Pulmonary artery endothelial cell (primary cell): Measurements from ENCODE around the gene ECPAS. TPM values are rescaled to one million over a fixed set of nuclear protein-coding genes. Genes with fewer than 3 reads are reported as not detected.
"Not testable (repeated sequence)": the region's sequence is repeated elsewhere in the genome, so short reads cannot be mapped to it uniquely, and the experiment has no call there.

Source experiments
- DNase-seq: peaks from one replicate; pipeline ENCODE4 v3.0.0-alpha.2; 2011; ENCODE audit warnings: low read depth, low spot score
- total RNA-seq: library from RNA; depleted of rRNA; stranded (reverse); fragments of >200 nt; gene quantifications from 2 replicates; pipeline ENCODE4 v1.2.3, GENCODE V29; 2014

Gene ECPAS, protein sequence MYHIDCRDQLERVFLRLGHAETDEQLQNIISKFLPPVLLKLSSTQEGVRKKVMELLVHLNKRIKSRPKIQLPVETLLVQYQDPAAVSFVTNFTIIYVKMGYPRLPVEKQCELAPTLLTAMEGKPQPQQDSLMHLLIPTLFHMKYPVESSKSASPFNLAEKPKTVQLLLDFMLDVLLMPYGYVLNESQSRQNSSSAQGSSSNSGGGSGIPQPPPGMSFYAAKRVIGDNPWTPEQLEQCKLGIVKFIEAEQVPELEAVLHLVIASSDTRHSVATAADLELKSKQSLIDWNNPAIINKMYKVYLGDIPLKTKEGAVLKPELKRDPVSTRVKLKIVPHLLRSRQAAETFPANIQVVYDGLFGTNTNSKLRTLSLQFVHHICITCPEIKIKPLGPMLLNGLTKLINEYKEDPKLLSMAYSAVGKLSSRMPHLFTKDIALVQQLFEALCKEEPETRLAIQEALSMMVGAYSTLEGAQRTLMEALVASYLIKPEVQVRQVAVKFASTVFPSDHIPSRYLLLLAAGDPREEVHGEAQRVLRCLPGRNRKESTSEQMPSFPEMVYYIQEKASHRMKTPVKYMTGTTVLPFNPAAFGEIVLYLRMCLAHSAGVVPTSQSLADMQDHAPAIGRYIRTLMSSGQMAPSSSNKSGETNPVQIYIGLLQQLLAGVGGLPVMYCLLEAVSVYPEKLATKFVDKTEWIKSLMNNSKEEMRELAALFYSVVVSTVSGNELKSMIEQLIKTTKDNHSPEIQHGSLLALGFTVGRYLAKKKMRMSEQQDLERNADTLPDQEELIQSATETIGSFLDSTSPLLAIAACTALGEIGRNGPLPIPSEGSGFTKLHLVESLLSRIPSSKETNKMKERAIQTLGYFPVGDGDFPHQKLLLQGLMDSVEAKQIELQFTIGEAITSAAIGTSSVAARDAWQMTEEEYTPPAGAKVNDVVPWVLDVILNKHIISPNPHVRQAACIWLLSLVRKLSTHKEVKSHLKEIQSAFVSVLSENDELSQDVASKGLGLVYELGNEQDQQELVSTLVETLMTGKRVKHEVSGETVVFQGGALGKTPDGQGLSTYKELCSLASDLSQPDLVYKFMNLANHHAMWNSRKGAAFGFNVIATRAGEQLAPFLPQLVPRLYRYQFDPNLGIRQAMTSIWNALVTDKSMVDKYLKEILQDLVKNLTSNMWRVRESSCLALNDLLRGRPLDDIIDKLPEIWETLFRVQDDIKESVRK (N-terminal part only)
- 102 and 131 TPM in 2 replicates for total RNA-seq

DNA sequence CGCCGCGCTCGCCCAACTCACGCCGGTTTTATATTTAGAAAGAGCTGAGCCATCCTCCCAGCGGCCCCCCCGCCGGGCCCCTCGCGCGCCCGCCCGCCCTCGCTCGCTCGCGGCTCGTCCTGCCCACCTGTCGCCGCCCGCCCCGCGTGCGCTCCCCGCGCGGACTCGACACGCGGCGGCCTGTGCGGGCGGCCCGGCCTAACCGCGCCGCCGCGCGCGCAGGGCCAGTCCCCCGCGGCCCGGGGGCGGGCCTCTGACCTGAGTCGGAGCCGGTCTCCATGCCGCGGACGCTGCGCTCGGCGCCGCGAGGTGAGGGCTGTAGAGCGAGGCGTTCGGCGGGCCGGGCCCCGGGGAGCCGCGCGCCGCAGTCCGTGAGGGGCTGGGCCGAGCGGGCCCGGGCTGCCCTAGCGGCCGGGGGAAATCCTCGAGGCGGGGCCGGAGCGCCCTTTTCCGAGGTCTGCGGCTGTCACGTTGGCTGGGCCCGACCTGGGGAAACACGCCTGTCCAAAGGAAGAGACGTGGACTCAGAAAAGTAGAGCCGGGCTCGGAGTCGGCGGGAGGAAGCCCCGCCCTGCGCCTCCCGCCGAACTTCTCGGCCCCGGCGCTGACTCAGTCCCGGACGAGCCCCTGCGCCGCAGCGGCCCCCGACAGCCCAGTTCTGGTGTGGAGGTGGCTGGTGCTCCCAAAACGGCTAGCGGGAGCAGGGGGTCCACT is at the start of gene ECPAS:
Gene ECPAS, minus strand, starts transcription at position 526 of the 714 bp plus-strand sequence. CDS start 11,465 bp downstream, outside the sequence.
- DNase-seq, result no peak

DNA sequence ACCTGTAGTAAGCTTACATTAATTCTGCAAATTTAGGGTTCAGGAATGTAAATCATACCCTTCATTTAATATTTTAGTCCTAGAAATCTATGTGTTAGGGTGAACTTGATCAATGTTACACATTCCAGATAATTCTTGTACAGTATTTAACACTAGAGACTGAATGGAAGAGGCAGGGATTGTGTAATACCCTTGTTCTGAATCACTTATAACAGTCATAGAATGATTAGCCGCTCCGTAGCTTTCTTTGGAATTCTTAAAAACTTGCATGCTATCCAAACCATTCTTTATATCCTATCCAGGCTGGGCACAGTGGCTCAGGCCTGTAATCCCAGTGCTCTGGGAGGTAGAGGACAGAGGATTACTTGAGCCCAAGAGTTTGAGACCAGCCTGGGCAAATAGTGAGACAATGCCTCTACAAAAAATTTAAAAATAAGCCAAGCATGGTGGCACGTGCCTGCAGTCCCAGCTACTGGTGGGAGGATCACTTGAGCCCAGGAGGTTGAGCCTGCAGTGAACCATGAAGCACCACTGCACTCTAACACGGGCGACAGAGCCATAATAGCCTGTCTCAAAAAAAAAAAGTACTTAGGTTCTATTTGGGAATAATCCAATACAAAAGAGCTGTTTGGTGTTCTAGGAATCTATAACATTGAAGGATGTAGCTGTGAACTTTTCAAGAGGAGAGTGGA is 49.1 kb upstream of the ECPAS start:
- no peak for DNase-seq

DNA sequence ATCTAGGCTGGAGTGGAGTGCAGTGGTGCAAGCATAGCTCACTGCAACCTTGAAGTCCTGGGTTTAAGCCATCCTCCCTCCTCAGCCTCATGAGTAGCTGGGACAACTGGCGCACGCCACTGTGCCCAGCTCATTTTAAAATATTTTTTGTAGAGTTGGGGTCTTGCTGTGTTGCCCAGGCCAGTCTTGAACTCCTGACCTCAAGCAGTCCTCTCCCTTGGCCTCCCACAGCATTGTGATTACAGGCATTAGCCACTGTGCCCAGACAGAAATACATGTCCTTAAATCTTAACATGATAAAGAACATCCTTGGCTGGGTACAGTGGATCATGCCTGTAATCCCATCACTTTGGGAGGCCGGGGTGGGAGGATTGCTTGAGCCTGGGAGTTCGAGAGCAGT is 47.5 kb upstream of the ECPAS start:
- DNase-seq, result no peak

DNA sequence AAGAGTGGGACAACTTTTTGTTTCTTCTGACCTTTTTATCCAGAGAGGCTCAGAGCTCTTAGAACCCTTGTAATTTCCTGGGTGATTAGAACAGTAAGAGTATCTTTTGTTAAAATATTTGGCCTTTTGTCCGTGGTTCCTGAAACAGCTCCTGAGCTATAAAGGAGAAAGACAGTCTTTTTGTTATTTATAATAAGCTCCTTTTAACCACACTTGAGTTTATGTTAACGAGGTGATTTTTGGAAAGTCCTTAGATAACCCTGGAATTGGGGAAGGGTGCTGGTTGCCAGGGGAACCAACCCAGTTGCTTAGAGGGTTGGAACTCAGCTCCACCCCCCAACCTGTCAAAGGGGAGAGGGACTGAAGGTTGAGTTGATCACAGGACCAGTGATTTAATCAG is 45.6 kb upstream of the ECPAS start:
- no peak for DNase-seq

DNA sequence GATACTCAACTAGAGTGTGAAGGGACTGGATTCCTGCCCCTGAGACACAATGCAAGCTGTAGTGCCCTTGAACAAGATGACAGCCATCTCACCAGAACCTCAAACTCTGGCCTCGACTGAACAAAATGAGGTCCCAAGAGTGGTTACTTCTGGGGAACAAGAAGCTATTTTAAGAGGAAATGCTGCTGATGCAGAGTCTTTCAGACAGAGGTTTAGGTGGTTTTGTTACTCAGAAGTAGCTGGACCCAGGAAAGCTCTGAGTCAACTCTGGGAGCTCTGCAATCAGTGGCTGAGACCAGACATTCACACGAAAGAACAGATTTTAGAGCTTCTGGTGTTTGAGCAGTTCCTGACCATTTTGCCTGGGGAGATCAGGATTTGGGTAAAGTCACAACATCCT is 43.2 kb upstream of the ECPAS start:
- DNase-seq, result no peak

DNA sequence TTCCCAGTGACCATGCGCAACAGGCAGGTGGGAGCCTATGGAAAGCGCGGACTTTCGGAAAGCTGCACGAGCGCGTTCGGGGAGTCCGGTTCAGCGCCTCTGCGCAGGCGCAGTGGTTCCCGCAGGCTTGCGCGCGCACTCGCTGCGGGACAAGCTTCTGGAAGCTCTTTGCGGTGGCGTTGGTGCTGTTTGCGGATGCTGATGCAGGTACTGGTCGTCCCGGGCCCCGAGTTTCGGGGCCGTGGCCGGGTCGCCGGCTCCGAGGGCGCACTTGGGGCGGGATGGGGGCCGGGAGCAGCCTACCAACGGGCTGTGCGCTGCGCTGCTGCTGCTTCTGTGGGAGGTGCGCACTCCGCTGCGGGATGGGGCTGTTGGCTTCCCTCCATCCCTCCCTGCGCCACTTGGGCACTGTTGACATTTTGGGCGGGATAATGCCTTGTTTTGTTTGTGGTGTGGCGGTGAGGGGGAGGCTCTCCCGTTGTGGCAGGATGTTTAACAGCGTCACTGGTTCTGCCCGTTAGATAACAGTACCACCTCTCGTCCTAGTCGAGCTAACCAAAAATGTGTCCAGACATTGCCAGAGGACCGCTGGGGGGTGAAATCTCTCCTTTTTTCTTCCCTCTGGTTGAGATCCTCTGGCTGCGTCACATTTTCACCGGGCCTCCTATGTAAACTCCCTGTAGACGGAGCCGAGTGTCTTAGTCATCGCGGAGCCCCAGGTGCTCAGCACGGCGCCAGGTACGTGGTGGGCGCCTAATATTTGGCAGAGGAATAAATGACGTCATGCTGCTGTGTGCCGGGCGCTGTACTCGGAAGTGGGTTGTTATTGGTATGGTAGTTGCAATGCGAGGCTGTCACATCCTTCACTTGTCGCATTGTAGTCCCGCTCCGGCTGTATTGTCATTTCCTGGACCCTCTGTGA is 41.1 kb upstream of the ECPAS start, which contains the start of gene ZNF483:
Gene ZNF483, plus strand, starts transcription at position 124 of the 922 bp plus-strand sequence. CDS start 2,217 bp downstream, outside the sequence.
- peak; percentile 11 for DNase-seq

DNA sequence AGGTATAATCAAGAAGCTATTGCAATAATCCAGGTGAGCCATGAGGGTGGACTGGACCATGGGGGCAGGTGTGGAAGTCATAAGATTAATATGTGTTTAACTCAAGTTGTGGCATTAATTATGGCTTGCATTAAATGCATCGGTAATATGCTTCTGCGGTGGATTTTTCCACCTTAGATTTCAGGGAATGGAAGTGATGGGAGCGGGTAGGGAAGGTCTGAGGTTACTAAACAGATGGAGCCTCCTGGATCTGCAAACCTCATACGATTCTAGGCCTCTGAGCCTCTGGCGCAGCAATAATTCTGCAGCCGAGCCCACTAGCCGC is 40.5 kb upstream of the ECPAS start:
- no peak for DNase-seq

DNA sequence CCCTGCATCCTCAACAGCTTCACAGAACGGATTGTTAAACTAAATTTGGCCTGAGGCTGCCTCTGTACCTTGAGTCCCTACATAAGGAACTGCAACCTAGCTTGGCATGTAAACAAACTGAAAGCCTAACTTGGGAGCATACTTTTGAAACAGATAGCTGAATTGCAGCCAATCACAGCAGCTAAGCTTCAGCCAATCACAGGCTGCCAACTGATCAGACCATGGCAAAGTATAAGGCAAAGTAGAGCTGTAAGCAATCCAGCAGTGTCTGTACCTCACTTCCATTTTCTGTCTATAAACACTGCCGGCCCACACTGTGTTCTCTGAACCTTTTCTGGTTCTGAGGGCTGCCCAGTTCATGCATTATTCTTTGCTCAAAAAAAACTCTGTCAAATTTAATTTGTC is 31.9 kb upstream of the ECPAS start:
- no peak for DNase-seq

DNA sequence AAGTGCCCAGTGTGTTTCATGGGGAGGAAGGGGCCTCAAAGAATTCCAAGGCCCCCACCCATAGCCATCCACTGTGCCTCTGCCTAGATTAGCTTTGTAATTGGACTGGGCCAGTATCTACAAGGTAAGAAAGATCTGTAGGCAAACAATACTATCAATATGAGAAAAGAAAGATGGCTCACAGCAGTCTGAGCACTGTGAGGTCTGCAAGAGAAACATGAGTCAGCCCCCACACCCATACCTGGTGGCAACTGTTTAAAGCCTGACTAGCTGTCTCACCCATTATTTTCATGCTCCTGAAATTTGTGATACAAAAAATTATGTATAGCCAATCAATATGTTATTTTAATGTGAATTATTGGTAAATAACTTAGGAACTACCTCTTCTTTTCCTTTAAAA is 30.8 kb upstream of the ECPAS start:
- DNase-seq, result no peak

DNA sequence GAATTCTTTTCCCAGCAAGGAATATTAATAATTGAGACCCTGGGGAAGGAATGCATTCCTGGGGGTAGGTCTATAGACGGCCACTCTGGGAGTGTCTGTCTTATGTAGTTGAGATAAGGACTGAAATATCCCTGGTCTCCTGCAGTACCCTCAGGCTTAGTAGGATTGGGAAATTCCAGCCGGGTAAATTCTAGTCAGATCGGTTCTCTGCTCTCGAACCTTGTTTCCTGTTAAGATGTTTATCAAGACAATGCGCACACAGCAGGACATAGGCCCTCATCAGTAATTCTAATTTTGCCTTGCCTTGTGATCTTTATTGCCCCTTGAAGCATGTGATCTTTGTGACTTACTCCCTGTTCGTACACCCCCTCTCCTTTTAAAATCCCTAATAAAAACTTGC is 27.4 kb upstream of the ECPAS start:
- not testable (repeated sequence) for DNase-seq

DNA sequence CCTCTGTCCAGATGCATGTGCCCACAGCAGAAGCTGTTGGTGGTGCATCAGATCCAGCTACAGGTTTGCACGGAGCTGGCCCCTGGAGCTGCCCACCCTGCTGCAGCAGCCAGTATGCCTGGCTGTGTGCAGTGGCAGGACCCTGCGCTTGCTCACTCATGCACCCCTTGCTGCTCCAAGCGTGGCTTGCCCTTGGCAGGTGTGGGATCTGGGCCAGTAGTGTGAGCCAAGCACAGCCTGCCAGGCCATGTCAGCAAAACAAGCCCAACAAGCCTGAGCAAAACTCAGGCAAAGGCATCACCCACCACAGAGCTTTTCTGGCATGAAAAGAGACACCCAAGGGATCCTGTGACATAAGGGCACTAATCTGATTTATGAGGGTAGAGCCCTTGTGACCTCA is 18.3 kb upstream of the ECPAS start:
- no peak for DNase-seq

DNA sequence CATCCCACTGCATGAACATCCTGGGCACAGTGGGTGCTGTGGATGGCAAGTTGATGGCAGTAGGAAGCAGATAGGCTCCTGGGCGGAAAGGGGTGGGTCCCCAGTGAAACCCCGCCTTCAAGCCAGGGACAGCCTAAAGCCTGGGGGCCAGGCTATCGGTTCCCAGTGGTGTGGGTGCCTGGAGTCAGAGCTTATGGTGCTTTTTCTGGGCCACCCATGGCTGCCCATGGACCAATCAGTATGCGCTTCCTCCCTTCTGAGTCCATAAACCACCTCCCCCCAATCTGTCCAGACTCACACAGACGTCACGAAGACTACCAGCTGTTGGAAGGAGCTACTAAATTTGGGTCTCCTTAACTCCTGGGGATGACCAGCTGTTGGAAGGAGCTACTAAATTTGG is 17.5 kb upstream of the ECPAS start:
- DNase-seq, result no peak

DNA sequence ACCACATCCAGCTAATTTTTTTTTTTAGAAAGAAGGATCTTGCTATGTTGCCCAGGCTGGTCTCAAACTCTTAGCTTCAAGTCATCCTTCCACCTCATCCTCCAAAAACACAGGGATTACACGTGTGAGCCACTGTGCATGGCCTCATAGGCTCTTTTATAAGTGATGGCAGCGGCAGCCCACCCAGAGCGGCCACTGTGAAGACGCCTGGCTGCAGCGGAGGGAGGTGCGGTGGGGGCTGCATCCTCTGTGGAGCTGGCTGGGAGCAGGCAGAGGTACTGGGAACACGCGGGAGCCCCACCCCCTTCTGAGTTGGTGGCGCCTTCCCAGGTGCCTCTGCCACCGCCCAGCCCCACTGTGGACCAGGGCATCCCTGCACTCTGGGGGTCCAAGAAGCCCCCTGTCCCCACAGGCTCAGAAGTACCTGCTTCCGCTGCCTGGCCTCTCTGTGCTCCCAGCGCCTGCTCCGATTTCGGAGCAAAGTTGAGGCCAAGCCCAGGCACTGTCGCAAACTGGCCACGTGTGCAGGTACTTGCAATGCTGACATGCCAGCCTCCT is 16.9 kb upstream of the ECPAS start:
- DNase-seq, result no peak

DNA sequence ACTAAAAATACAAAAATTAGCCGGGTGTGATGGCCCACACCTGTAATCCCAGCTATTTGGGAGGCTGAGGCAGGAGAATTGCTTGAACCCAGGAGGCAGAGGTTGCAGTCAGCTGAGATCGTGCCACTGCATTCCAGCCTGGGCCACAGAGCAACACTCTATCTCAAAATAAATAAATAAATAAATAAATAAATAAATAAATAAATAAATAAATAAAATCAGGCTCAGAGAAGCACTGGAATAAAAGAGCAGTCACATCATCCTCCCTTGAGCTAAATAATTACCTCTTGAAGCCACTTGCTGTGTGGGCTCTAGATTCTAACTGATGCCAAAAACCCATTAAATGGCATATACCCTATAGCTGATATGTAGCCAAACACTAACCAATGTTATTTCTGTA is 13.0 kb upstream of the ECPAS start:
- DNase-seq, result not testable (repeated sequence)

DNA sequence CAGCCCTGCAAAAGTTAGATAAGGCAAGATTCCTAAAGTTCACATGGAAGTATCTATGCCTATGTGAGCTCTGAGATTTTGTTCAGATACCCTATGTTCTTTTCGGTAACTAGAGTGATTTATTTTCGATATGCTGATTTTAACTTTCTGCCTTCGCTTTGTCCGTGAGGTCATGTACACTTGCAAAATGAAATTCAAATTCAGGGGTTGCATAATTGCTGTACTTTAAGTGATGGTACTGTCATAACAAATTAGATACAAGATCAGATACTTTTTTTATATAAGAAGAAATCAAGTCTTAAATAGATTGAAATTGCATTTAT is 350 bp upstream of the ECPAS start:
- DNase-seq, result no peak

DNA sequence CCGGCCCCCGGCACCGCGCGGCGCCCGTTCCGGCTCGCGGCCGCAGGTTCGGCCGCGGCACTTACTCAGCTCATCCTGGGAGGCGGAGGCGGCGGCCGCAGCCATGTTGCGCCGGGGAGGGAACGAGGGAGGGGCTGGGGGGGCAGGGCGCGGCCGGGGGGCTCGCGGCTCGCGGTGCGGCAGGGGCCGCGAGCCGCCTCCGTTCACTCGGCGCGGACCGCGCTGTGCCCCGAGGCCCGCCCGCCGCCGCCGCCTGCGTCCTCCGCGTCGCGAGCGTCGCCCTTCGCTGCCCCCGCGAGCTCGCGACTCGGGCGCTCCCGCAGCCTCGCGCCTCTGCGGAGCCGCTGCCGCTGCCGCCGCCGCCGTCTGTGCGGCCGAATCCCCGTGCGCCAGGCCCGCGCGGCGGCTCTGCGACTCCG is 735 bp downstream of the ECPAS start:
- DNase-seq, result no peak

DNA sequence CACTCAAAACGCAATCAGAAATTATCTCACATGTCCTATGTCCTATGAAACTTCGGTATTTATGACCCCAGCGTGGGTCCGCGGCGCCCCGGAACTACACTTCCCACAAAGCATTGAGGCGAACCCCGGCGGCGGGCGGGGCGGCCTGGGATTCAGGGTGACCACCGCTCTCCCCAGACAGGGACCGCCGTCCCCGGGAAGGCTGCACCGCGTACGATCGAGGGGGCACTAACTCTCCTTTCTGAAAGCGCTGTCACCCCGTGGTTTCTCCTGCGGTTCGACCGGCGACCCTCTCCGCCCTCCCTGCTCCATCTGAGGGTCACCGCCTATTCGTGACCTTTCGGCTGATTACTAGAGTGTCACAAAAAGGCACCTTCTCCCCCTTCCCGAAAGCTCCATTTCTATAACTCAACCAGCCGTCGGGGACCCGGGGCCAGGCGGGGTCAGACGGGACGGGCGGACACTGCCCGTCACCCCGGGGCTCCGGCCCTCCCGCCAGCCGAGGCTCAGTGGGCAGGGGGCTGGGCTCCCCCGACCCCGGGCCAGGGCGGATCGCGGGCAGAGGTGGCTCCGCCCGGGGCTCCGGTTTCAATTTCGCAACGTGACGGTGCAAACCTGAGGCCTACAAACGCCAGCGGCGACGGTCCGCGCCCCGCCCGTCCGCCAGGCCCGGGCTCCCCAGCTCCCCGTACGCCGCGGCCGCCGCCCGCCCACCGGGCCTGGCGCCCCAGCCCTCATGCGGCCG is 1.3 kb downstream of the ECPAS start:
- DNase-seq, result no peak

DNA sequence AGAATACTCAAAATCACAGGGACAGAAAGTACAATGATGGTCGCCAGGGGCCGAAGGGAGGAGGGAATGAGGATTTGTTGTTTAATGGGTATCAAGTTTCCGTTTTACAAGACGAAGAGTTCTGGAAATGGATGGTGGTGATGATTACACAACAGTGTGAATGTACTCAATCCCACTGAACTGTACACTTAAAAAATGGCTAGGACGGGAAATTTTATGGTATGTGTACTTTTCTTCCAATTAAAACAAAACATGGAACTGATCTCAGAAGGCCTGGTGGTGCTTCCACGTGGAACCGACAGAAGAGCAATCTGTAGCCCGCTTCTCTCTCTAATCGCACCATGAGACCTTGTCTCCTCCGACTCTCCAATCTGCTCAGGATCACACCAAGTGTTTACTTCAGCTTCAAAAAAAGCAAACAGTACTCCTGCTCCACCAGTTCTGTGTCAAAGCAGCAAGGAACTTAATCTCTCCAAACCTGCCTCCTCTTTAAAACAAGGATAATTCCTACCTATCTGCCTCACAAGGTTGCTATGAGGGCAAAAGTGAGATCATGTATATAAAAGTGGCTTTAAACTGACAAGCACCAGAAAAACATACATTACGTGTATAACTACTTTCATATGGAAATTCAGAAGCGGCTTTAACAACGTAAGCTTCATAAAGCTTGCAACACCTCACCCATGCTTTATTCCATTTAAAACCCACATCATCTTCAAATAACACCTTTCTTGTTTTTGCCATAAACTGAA is 2.1 kb downstream of the ECPAS start:
- DNase-seq, result no peak
